HG02623 (cell line): ENCODE data around the gene SIGLEC12.
"Not testable (repeated sequence)": the region's sequence is repeated elsewhere in the genome, so short reads cannot be mapped to it uniquely, and the experiment has no call there.

Source experiments
- ATAC-seq: cut with Tn5 transposase; IDR thresholded peaks from one replicate; pipeline ENCODE4 v1.9.1; 2021; ENCODE audit warnings: moderate library complexity; ENCODE audit not compliant: unreplicated experiment

The SIGLEC12 gene

GRCh38 chr19:51460164-51460992 is 41.2 kb downstream of the SIGLEC12 start:
- ATAC-seq, result no peak

- no peak for ATAC-seq
These were observed 42.6 kb downstream of the SIGLEC12 start for GRCh38 chr19:51458899-51459505.

- ATAC-seq, result no peak
These were observed 43.5 kb downstream of the SIGLEC12 start, which contains the start of gene SIGLEC8 for GRCh38 chr19:51458051-51458645. TSS of gene SIGLEC8 (minus strand) at chr19:51458454. CDS start at chr19:51458387, 67 bp downstream.

GRCh38 chr19:51457351-51458013 is 44.1 kb downstream of the SIGLEC12 start:
- no peak for ATAC-seq

GRCh38 chr19:51456541-51457290 is 44.9 kb downstream of the SIGLEC12 start:
- no peak for ATAC-seq

- ATAC-seq, result no peak
These were observed 50.8 kb downstream of the SIGLEC12 start for GRCh38 chr19:51450730-51451307.

- ATAC-seq, result no peak
These were observed 53.1 kb downstream of the SIGLEC12 start for GRCh38 chr19:51448411-51449016.

GRCh38 chr19:51448011-51448410 is 53.6 kb downstream of the SIGLEC12 start:
- no peak for ATAC-seq

- ATAC-seq, result not testable (repeated sequence)
These were observed 54.1 kb downstream of the SIGLEC12 start for GRCh38 chr19:51447510-51447909.

- ATAC-seq, result peak; percentile 91
These were observed 59.9 kb downstream of the SIGLEC12 start for GRCh38 chr19:51441410-51442390.
